Activated CD4-positive, alpha-beta T cell treated with anti-CD3 and anti-CD28 coated beads for 24 hours (primary cell): ENCODE measurements around the gene IGFLR1.

Experiments used
- DNase-seq, 2 donors: peaks; one replicate each; pipeline ENCODE4 v3.0.0-alpha.2; 2020; ENCODE audit warnings: low read depth in 2 of 2

Gene IGFLR1

GRCh38 chr19:35739275-35740107 lies 2.8 kb downstream of the IGFLR1 start:
- no peak for DNase-seq

GRCh38 chr19:35738887-35739229 lies 3.4 kb downstream of the IGFLR1 start:
- DNase-seq, result no peak

GRCh38 chr19:35738021-35738886 lies 4.0 kb downstream of the IGFLR1 start:
- DNase-seq, result no peak

GRCh38 chr19:35736913-35737886 lies 5.1 kb downstream of the IGFLR1 start:
- no peak for DNase-seq

GRCh38 chr19:35734889-35735288 lies 7.4 kb downstream of the IGFLR1 start:
- DNase-seq, result no peak

- no peak for DNase-seq
Measured at GRCh38 chr19:35734273-35734672, 8.0 kb downstream of the IGFLR1 start.

GRCh38 chr19:35733180-35734125 lies 8.8 kb downstream of the IGFLR1 start:
- no peak for DNase-seq

- no peak for DNase-seq
Measured at GRCh38 chr19:35732540-35733179, 9.6 kb downstream of the IGFLR1 start.

- DNase-seq, result no peak
Measured at GRCh38 chr19:35731779-35732405, 10.4 kb downstream of the IGFLR1 start.

- no peak for DNase-seq
Measured at GRCh38 chr19:35731353-35731752, 10.9 kb downstream of the IGFLR1 start.

- DNase-seq, result no peak
Measured at GRCh38 chr19:35730326-35730725, 11.9 kb downstream of the IGFLR1 start.

- no peak for DNase-seq
Measured at GRCh38 chr19:35729763-35730162, 12.5 kb downstream of the IGFLR1 start.

- no peak for DNase-seq
Measured at GRCh38 chr19:35729021-35729420, 13.2 kb downstream of the IGFLR1 start.

- DNase-seq, result no peak
Measured at GRCh38 chr19:35727956-35728706, 14.1 kb downstream of the IGFLR1 start.

- no peak for DNase-seq
Measured at GRCh38 chr19:35727053-35727955, 14.9 kb downstream of the IGFLR1 start.

GRCh38 chr19:35725216-35725861 lies 16.9 kb downstream of the IGFLR1 start:
- no peak for DNase-seq

- DNase-seq, result no peak
Measured at GRCh38 chr19:35724560-35724959, 17.7 kb downstream of the IGFLR1 start.
